HCT116 (cell line): ENCODE data around the gene CRIP3. TPM values are rescaled to one million over a fixed set of nuclear protein-coding genes. Genes with fewer than 3 reads are reported as not detected.

Source experiments
- ATAC-seq: fragments of 200-7000 bp; cut with Tn5 transposase; 2 replicates; pipeline ENCODE4 v1.9.1; 2020; ENCODE audit warnings: mild to moderate bottlenecking, moderate library complexity
- BruUV-seq: library from RNA; stranded (reverse); fragments of 400-500 nt; replicated peaks from 2 replicates; lab custom pipeline; 2021; lab: Mats Ljungman, UMichigan
- CTCF ChIA-PET: fragments of 300-600 bp; sonication (Branson Sonifier 250); formaldehyde crosslinking; loops from one replicate; lab custom pipeline; 2021; ENCODE audit warnings: antibody characterized with exemption; lab: Charles Lee
- POLR2A ChIA-PET: fragments of 300-600, 350-600 bp; sonication (Branson Sonifier 250); formaldehyde crosslinking; loops from one replicate; lab custom pipeline; 2021; ENCODE audit warnings: antibody characterized with exemption; lab: Charles Lee
- RAD21 ChIA-PET, 2 experiments: fragments of 300-600 bp; sonication (Branson Sonifier 250); formaldehyde crosslinking; loops; one replicate each; lab custom pipeline; 2023; ENCODE audit warnings: low total read pairs in 2 of 2; ENCODE audit not compliant: uncharacterized antibody in 2 of 2, unreplicated experiment in 2 of 2, low non-redundant PET in 1 of 2; lab: Charles Lee
- DNase-seq: peaks from one replicate; pipeline ENCODE4 v3.0.0-alpha.2; 2010; ENCODE audit warnings: low read depth, low spot score
- H2AFZ ChIP-seq: fragments of 200-600 bp; shearing (Covaris generic), sonication (generic); 2 replicates; pipeline ENCODE4 v1.6.1; 2017; ENCODE audit warnings: low read depth, mixed run types, mixed read lengths, antibody characterized with exemption, low read length; ENCODE audit not compliant: poor library complexity, severe bottlenecking
- H3K27ac ChIP-seq: 2 replicates; pipeline ENCODE4 v1.5.1; 2012; ENCODE audit warnings: low read depth, low read length
- H3K27me3 ChIP-seq: fragments of 200-600 bp; sonication (generic); 2 replicates; pipeline ENCODE4 v1.6.1; 2016; ENCODE audit warnings: mixed run types, low read length, mixed read lengths; ENCODE audit not compliant: insufficient read depth
- H3K36me3 ChIP-seq, 2 experiments: fragments of 200-500 bp in 1 of 2; fragments of 200-600 bp in 1 of 2; sonication (Bioruptor generic) in 1 of 2; sonication (generic) in 1 of 2; 2 replicates each; pipeline versions ENCODE4 v1.5.1 to v1.6.1; 2014 to 2016; ENCODE audit warnings: low read length in 2 of 2, inconsistent platforms in 1 of 2, mixed read lengths in 1 of 2, mixed run types in 1 of 2; ENCODE audit not compliant: insufficient read depth in 2 of 2, control insufficient read depth in 1 of 2
- H3K4me1 ChIP-seq, 2 experiments: fragments of 200-600 bp in 1 of 2; sonication (generic) in 1 of 2; 2 replicates each; pipeline versions ENCODE4 v1.5.1 to v1.6.1; 2012 to 2017; ENCODE audit warnings: low read length in 2 of 2, inconsistent platforms in 1 of 2, mild to moderate bottlenecking in 1 of 2, mixed read lengths in 1 of 2, mixed run types in 1 of 2, moderate library complexity in 1 of 2; ENCODE audit not compliant: insufficient read depth in 2 of 2, control insufficient read depth in 1 of 2
- H3K4me2 ChIP-seq: fragments of 200-600 bp; sonication (generic); 2 replicates; pipeline ENCODE4 v1.6.1; 2017; ENCODE audit warnings: mixed run types, low read length, mixed read lengths
- H3K4me3 ChIP-seq, 2 experiments: fragments of 200-600 bp in 1 of 2; sonication (generic) in 1 of 2; replicated peaks in 1 of 2; 2 replicates each; pipeline ENCODE4 v1.5.1; 2011 to 2016; ENCODE audit warnings: low read length in 2 of 2, control low read depth in 1 of 2, low read depth in 1 of 2, mild to moderate bottlenecking in 1 of 2, mixed read lengths in 1 of 2, mixed run types in 1 of 2
- H3K79me2 ChIP-seq: fragments of 200-600 bp; sonication (generic); 2 replicates; pipeline ENCODE4 v1.6.1; 2017; ENCODE audit warnings: mild to moderate bottlenecking, mixed run types, low read length, moderate library complexity, mixed read lengths; ENCODE audit not compliant: insufficient read depth
- H3K9ac ChIP-seq: fragments of 200-600 bp; sonication (generic); 2 replicates; pipeline ENCODE4 v1.6.1; 2016; ENCODE audit warnings: low read length, mixed read lengths
- H3K9me2 ChIP-seq: fragments of 200-600 bp; sonication (generic), shearing (Covaris generic); 2 replicates; pipeline ENCODE4 v1.6.1; 2017; ENCODE audit warnings: mixed run types, mild to moderate bottlenecking, moderate library complexity; ENCODE audit not compliant: insufficient read depth
- H3K9me3 ChIP-seq, 2 experiments: fragments of 200-500 bp in 1 of 2; fragments of 200-600 bp in 1 of 2; sonication (Bioruptor generic) in 1 of 2; sonication (generic) in 1 of 2; 2 replicates each; pipeline ENCODE4 v1.6.1; 2014 to 2017; ENCODE audit warnings: low read length in 2 of 2, mixed read lengths in 2 of 2, inconsistent platforms in 1 of 2, low read depth in 1 of 2, mild to moderate bottlenecking in 1 of 2, mixed run types in 1 of 2, moderate library complexity in 1 of 2; ENCODE audit not compliant: control insufficient read depth in 1 of 2, insufficient read depth in 1 of 2
- H4K20me1 ChIP-seq: fragments of 200-600 bp; sonication (generic), shearing (Covaris generic); 2 replicates; pipeline ENCODE4 v1.6.1; 2017; ENCODE audit warnings: mixed run types, mild to moderate bottlenecking, moderate library complexity; ENCODE audit not compliant: insufficient read depth
- ATF3 ChIP-seq: IDR thresholded peaks from 2 replicates; pipeline ENCODE4 v1.6.1; 2012
- CBX3 ChIP-seq: IDR thresholded peaks from 2 replicates; pipeline ENCODE4 v1.6.1; 2012; ENCODE audit warnings: low read depth
- CEBPB ChIP-seq: IDR thresholded peaks from 2 replicates; pipeline ENCODE4 v1.6.1; 2012; ENCODE audit warnings: low read depth
- EGR1 ChIP-seq: IDR thresholded peaks from 2 replicates; pipeline ENCODE4 v1.6.1; 2012; ENCODE audit warnings: low read depth
- ELF1 ChIP-seq: IDR thresholded peaks from 2 replicates; pipeline ENCODE4 v1.6.1; 2012; ENCODE audit warnings: low read depth, borderline replicate concordance
- EZH2 ChIP-seq: fragments of 200-600 bp; sonication (generic); IDR thresholded peaks from 2 replicates; pipeline ENCODE4 v1.6.1; 2017; ENCODE audit warnings: antibody characterized with exemption, mixed run types
- EZH2phosphoT487 ChIP-seq: fragments of 200-600 bp; IDR thresholded peaks from 2 replicates; pipeline ENCODE4 v1.6.1; 2018; ENCODE audit warnings: antibody characterized with exemption, borderline replicate concordance
- FOSL1 ChIP-seq: IDR thresholded peaks from 2 replicates; pipeline ENCODE4 v1.6.1; 2012; ENCODE audit warnings: low read depth
- MAX ChIP-seq: IDR thresholded peaks from 2 replicates; pipeline ENCODE4 v1.6.1; 2012
- POLR2A ChIP-seq: IDR thresholded peaks from 2 replicates; pipeline ENCODE4 v1.7.0; 2011; ENCODE audit warnings: borderline replicate concordance; ENCODE audit not compliant: insufficient read depth, insufficient read length; ENCODE audit errors: extremely low read depth
- POLR2AphosphoS5 ChIP-seq: IDR thresholded peaks from 2 replicates; pipeline ENCODE4 v1.6.1; 2011; ENCODE audit warnings: mild to moderate bottlenecking, low read depth, low read length, moderate library complexity
- REST ChIP-seq: IDR thresholded peaks from 2 replicates; pipeline ENCODE4 v1.6.1; 2012; ENCODE audit warnings: low read depth
- SIN3A ChIP-seq: IDR thresholded peaks from 2 replicates; pipeline ENCODE4 v1.6.1; 2012; ENCODE audit warnings: low read depth
- SRF ChIP-seq: IDR thresholded peaks from 2 replicates; pipeline ENCODE4 v1.6.1; 2012; ENCODE audit warnings: low read depth
- TCF7L2 ChIP-seq: IDR thresholded peaks from 2 replicates; pipeline ENCODE4 v1.7.0; 2011; ENCODE audit warnings: borderline replicate concordance, inconsistent platforms; ENCODE audit not compliant: insufficient read depth, insufficient read length; ENCODE audit errors: extremely low read depth
- YY1 ChIP-seq: IDR thresholded peaks from 2 replicates; pipeline ENCODE4 v1.6.1; 2011; ENCODE audit warnings: low read length, low read depth, moderate library complexity, mild to moderate bottlenecking; ENCODE audit not compliant: insufficient replicate concordance; ENCODE audit errors: extremely low read depth
- ZBTB33 ChIP-seq: IDR thresholded peaks from 2 replicates; pipeline ENCODE4 v1.6.1; 2011; ENCODE audit warnings: mild to moderate bottlenecking, low read length, moderate library complexity; ENCODE audit not compliant: insufficient replicate concordance; ENCODE audit errors: extremely low read depth
- ZNF274 ChIP-seq: fragments of 200-500 bp; sonication (Bioruptor generic); IDR thresholded peaks from 2 replicates; pipeline ENCODE4 v1.6.1; 2014; ENCODE audit warnings: mild to moderate bottlenecking, low read depth, low read length, inconsistent platforms
- intact Hi-C: fragments of 100-400 bp; cut with micrococcal nuclease; formaldehyde crosslinking; loops from 2 replicates; pipeline ENCODE4 v1.10.0; 2022
- total RNA-seq: library from RNA; stranded (reverse); gene quantifications from one replicate; pipeline ENCODE4 v1.2.1, GENCODE V29; 2021; ENCODE audit not compliant: unreplicated experiment

Gene CRIP3
- total RNA-seq, 1 experiment from 2014 or later = not detected

GRCh38 chr6:43287717-43288679 lies 20.6 kb downstream of the CRIP3 start:
- ATAC-seq (no peak), DNase-seq (no peak)
- Histone ChIP-seq H3K9me2 (no peaks in the 10 kb centered on the region), H3K4me3 (no peak overlapping the region), H3K9ac (no peak overlapping the region), H4K20me1 (no peaks in the 10 kb centered on the region), H3K79me2 (no peaks in the 10 kb centered on the region), H3K4me2 (no peak overlapping the region), H2AFZ (no peak overlapping the region), H3K27ac (no peak overlapping the region), H3K9me3 (no peaks in the 10 kb centered on the region), H3K4me1 (no peaks in the 10 kb centered on the region), H3K36me3 (no peaks in the 10 kb centered on the region), H3K27me3 (no peaks in the 10 kb centered on the region)
- ChIA-PET POLR2A (no interaction called here), CTCF (interaction anchor here (0.6 to 1.6 kb wide), 2 partner anchors 10 to 46 kb away, joined by 3 read pairs; partner anchors contain the start of gene SLC22A7), RAD21 (interaction anchor here in 1 of 2 experiments (1.0 kb wide), 1 partner anchor 59 kb away, joined by 3 read pairs; the partner anchor contains the start of gene DNPH1)
- no peak for TF ChIP-seq YY1
- TF ChIP-seq SRF = no peak
- no peak for TF ChIP-seq CEBPB
- TF ChIP-seq EZH2 = no peak
- TF ChIP-seq EGR1 = no peak
- no peak for TF ChIP-seq EZH2phosphoT487
- TF ChIP-seq ATF3 = no peak
- no peak for TF ChIP-seq MAX
- TF ChIP-seq ZNF274 = no peak
- no peak for TF ChIP-seq POLR2AphosphoS5
- no peak for TF ChIP-seq ELF1
- TF ChIP-seq ZBTB33 = no peak
- TF ChIP-seq REST = no peak
- no peak for TF ChIP-seq SIN3A
- no peak for TF ChIP-seq FOSL1
- no peak for TF ChIP-seq POLR2A
- no peak for TF ChIP-seq TCF7L2
- TF ChIP-seq CBX3 = no peak
- BruUV-seq = no TSS peak
- intact Hi-C loops = no loop called here
